Heart left ventricle (tissue), 16 donors: ENCODE measurements around the gene SYK. TPM values are rescaled to one million over a fixed set of nuclear protein-coding genes. Genes with fewer than 3 reads are reported as not detected.

Source experiments
- ATAC-seq, 4 donors: fragments of 200-7000 bp; cut with Tn5 transposase; one replicate each; pipeline ENCODE4 v1.9.1; 2020 to 2022; ENCODE audit warnings: moderate library complexity in 4 of 4, mild to moderate bottlenecking in 3 of 4, moderate number of reproducible peaks in 1 of 4
- DNase-seq, 5 donors: peaks; one replicate each; pipeline ENCODE4 v3.0.0-alpha.2; 2020
- H3K27ac ChIP-seq, 12 donors: fragments of 200-600 bp; sonication (generic) in 4 of 12; one replicate each; pipeline versions ENCODE4 v1.5.0 to v1.8.0; 2016 to 2022; ENCODE audit warnings: mild to moderate bottlenecking in 2 of 12
- H3K27me3 ChIP-seq, 9 donors: fragments of 200-600 bp; sonication (generic) in 2 of 9; one replicate each; pipeline versions ENCODE4 v1.5.1 to v1.8.0; 2016 to 2022; ENCODE audit warnings: mild to moderate bottlenecking in 3 of 9
- H3K36me3 ChIP-seq, 9 donors: fragments of 200-600 bp; sonication (generic) in 2 of 9; one replicate each; pipeline versions ENCODE4 v1.5.0 to v1.8.0; 2018 to 2022; ENCODE audit warnings: mild to moderate bottlenecking in 2 of 9
- H3K4me1 ChIP-seq, 12 donors: fragments of 200-600 bp; sonication (generic) in 4 of 12; one replicate each; pipeline versions ENCODE4 v1.5.0 to v1.8.0; 2016 to 2022; ENCODE audit warnings: mild to moderate bottlenecking in 3 of 12
- H3K4me3 ChIP-seq, 12 donors: fragments of 200-600 bp; sonication (generic) in 4 of 12; one replicate each; pipeline versions ENCODE4 v1.5.0 to v1.8.0; 2017 to 2022; ENCODE audit warnings: mild to moderate bottlenecking in 9 of 12, moderate library complexity in 4 of 12
- H3K9me3 ChIP-seq, 12 donors: fragments of 200-600 bp; sonication (generic) in 4 of 12; one replicate each; pipeline versions ENCODE4 v1.5.0 to v1.8.0; 2016 to 2022; ENCODE audit warnings: mild to moderate bottlenecking in 1 of 12
- POLR2A ChIP-seq, 2 donors: fragments of 450-650 bp; IDR thresholded peaks; one replicate each; pipeline ENCODE4 v1.6.1; 2017; ENCODE audit warnings: antibody characterized with exemption in 2 of 2, mild to moderate bottlenecking in 2 of 2, moderate library complexity in 2 of 2
- WGBS, 4 donors: extraction: QIAGEN DNeasy Blood & Tissue Kit in 2 of 4; methylation state at CpG; one replicate each; pipeline versions ENCODE4 v1.1.5 to v1.1.7; 2013 to 2018; 5-methylcytosine and 5-hydroxymethylcytosine counted together
- intact Hi-C, 10 donors: fragments of 100-400 bp; cut with DNase I; formaldehyde crosslinking; loops; one replicate each; pipeline versions ENCODE4 v1.11.1 to v1.14.2; 2022
- polyA plus RNA-seq, 2 donors: library from polyadenylated mRNA; stranded (reverse); fragments of 200-250 nt; gene quantifications; one replicate each; pipeline ENCODE4 v1.2.3, GENCODE V29; 2013
- total RNA-seq, 9 donors: library from RNA; depleted of rRNA in 2 of 9; stranded (reverse); fragments of >200 nt in 2 of 9; fragmentation: NEBNext Ultra II Directional in 3 of 9; extraction: Animal tissue kit (Norgen Biotek cat#: 25700) in 3 of 9; gene quantifications; one replicate each; pipeline versions ENCODE4 v1.1.0 to v1.2.4, GENCODE V29; 2016 to 2023
- TF ChIP-seq, protein P1 (sequence below), 12 donors: fragments of 200-600 bp; sonication (generic) in 4 of 12; IDR thresholded peaks; one replicate each; pipeline versions ENCODE4 v1.5.0 to v1.8.0; 2018 to 2022; ENCODE audit warnings: antibody characterized with exemption in 12 of 12, mild to moderate bottlenecking in 5 of 12
- donor health status: ischemic (EF 13 %, LVEDD 7.1; RV severe dilation, severe dysfunction).
- donor health status: healthy with polysubstance abuse.
- donor health status: DM: no; HTN: yes; CAD: no.
- donor health status: DM: no; HTN: no; CAD: no.
- donor health status: ischemic (EF 25% LVEDD 6.9; RV normal size, moderate dysfunction).
- donor health status: ischemic (EF 25% LVEDD 5.7; RV mildly dilated, moderate dysfunction).
- donor health status: healthy.
- donor health status: DM: yes; HTN: yes; CAD: no.
- donor health status: ischemic (EF 35%, LVEDD 5.7; RV mildly dilated, moderate dysfunction).
- donor health status: nonischemic (EF 11% LVEDD 7.7; RV severe dilation, severe dysfunction).
- donor health status: DM: yes; HTN: yes; CAD: no.
- donor health status: PGD.
- donor health status: ischemic (EF 29% LVEDD 5.4; RV normal size, mild dysfunction).
- donor health status: nonischemic (EF 23%, LVEDD 6.1; RV moderate dilation, normal function).

SYK gene
- total and polyA plus RNA-seq, 11 donors = 0.53 to 41.3 (median 2.4) TPM

DNA sequence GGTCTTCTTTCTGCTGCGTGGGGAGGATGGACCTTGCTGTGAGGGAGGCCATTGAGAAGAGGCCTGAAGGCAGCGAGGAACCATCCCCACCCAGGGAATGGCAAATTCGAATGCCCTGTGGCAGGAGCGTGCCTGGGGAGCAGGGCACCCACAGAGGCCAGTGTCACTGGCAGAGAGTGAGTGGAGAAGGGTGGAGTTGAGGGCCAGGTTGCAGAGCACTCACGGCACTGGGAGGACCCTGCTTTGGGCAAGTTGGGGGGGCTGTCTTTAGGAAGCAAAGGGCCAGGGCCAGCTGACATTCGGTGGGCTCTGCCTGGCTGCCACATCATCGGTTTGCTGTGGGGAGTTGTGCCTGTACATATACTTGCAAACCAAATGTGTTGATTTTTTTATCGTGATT lies 47.2 kb downstream of the SYK start:
- H3K36me3 ChIP-seq = peaks cover 0 to 64% (median 0%) of the 10 kb centered on the region in 9 donors
- no peaks in the 10 kb centered on the region for H3K9me3 ChIP-seq
- 85 to 90% (median 89%) methylated on average over 8 of the region's 8 CpGs for WGBS, 4 donors
- H3K4me1 ChIP-seq = peaks cover 0 to 13% (median 0%) of the 10 kb centered on the region in 12 donors
- intact Hi-C loops = no loop called here
- TF ChIP-seq, protein P1, sequence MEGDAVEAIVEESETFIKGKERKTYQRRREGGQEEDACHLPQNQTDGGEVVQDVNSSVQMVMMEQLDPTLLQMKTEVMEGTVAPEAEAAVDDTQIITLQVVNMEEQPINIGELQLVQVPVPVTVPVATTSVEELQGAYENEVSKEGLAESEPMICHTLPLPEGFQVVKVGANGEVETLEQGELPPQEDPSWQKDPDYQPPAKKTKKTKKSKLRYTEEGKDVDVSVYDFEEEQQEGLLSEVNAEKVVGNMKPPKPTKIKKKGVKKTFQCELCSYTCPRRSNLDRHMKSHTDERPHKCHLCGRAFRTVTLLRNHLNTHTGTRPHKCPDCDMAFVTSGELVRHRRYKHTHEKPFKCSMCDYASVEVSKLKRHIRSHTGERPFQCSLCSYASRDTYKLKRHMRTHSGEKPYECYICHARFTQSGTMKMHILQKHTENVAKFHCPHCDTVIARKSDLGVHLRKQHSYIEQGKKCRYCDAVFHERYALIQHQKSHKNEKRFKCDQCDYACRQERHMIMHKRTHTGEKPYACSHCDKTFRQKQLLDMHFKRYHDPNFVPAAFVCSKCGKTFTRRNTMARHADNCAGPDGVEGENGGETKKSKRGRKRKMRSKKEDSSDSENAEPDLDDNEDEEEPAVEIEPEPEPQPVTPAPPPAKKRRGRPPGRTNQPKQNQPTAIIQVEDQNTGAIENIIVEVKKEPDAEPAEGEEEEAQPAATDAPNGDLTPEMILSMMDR (IDR thresholded peaks at IDR 0.05) = no peak
- TF ChIP-seq POLR2A (IDR thresholded peaks at IDR 0.05) = no peak
- H3K27ac ChIP-seq = no peak overlapping the region
- no peaks in the 10 kb centered on the region for H3K27me3 ChIP-seq
- no peak for ATAC-seq
- DNase-seq = no peak
- H3K4me3 ChIP-seq = no peak overlapping the region

DNA sequence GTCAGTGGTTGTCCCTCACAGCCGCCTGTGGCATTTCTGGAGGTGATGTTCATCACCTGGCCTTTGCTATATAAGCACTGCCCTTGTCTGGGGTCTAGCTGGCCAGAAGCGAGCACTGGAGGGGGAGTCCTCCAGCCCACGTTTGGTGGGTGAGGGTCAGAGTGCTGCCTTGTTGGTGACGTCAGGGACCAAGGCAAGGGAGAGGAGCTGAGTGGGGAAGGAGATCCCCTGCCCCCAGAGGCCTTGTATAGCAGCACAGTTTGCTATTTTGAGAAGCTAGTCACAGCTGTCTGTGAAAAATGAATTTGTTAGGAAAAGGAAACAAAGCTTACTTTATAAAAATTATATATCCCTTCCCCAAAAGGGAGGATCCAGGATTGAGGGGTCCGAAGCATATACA lies 49.8 kb downstream of the SYK start:
- Histone ChIP-seq H3K9me3 (no peaks in the 10 kb centered on the region), H3K4me1 (peaks cover 0 to 12% (median 0%) of the 10 kb centered on the region in 12 donors), H3K27me3 (no peaks in the 10 kb centered on the region), H3K36me3 (peaks cover 0 to 45% (median 0%) of the 10 kb centered on the region in 9 donors), H3K27ac (no peak overlapping the region), H3K4me3 (no peak overlapping the region)
- DNase-seq = no peak
- ATAC-seq = no peak
- 68 to 70% (median 68%) methylated on average over 5 of the region's 5 CpGs for WGBS, 4 donors
- intact Hi-C loops = no loop called here
- TF ChIP-seq POLR2A (IDR thresholded peaks at IDR 0.05) = no peak
- TF ChIP-seq, protein P1 (IDR thresholded peaks at IDR 0.05) = no peak

DNA sequence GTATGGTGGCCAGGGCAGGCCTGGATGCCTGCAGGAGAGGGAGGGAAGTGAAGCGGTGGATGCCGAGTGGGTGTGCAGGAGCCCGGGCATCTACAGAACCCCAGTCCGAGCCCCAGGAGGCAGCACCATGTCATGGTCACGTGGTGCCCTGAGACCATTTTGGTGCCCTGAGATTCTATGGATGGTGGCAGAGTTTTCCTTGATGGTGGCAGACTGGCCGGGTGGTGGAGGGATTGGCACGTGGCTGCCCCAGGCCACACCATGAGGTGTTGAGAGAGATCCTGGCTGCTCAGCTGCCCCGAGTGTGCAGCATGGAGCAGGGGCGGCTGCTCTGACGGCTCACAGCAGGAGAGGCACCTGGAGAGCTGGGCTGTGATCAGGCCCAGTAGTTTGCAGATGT lies 52.3 kb downstream of the SYK start:
- 82 to 95% (median 93%) methylated on average over 9 to 10 of the region's 10 CpGs for WGBS, 4 donors
- Histone ChIP-seq H3K9me3 (no peaks in the 10 kb centered on the region), H3K4me3 (no peak overlapping the region), H3K27me3 (no peaks in the 10 kb centered on the region), H3K27ac (no peak overlapping the region), H3K36me3 (peaks cover 0 to 24% (median 0%) of the 10 kb centered on the region in 9 donors), H3K4me1 (peaks cover 0 to 13% (median 0%) of the 10 kb centered on the region in 12 donors)
- DNase-seq = no peak
- TF ChIP-seq, protein P1 (IDR thresholded peaks at IDR 0.05) = no peak
- TF ChIP-seq POLR2A (IDR thresholded peaks at IDR 0.05) = no peak
- ATAC-seq = no peak
- intact Hi-C loops = no loop called here

DNA sequence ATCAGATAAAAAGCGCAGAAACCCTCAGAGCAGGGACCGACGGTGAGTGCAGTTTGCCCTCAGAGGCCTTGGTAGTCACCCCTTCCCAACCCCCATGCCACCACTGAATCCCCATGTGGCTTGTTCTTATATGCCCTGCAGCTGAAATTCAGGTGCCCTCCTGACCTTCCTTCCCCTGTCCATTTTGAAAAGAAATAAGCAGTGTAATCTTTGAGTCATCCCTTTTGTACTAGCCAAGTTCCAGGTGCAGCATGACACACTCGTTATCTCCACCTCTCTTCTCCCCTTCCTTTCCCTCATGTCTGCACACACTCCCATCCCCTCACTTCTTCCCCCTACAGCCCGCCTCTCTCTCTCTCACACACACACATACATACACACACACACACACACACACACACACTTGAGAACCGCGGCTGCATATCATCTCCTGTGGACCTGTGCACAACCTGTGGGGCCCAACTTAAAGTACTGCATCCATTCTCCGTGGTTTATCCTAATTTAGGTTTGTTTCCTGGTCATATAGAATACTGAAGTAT lies 53.1 kb downstream of the SYK start:
- intact Hi-C loops = no loop called here
- DNase-seq (no peak), ATAC-seq (no peak)
- peaks cover 0 to 16% (median 0%) of the 10 kb centered on the region in 9 donors for H3K36me3 ChIP-seq
- H3K4me3 ChIP-seq = no peak overlapping the region
- peaks cover 0 to 13% (median 0%) of the 10 kb centered on the region in 12 donors for H3K4me1 ChIP-seq
- WGBS, 4 donors = 56 to 70% (median 59%) methylated on average over 8 of the region's 8 CpGs
- H3K27ac ChIP-seq = no peak overlapping the region
- H3K9me3 ChIP-seq = no peaks in the 10 kb centered on the region
- TF ChIP-seq POLR2A (IDR thresholded peaks at IDR 0.05) = no peak
- TF ChIP-seq, protein P1 (IDR thresholded peaks at IDR 0.05) = no peak
- no peaks in the 10 kb centered on the region for H3K27me3 ChIP-seq
